GM21529 (cell line): ENCODE results near the gene ZNF57.
A peak's percentile ranks its signal among the peaks of the same experiment; 100 is the strongest.
"Not testable (repeated sequence)": the region's sequence is repeated elsewhere in the genome, so short reads cannot be mapped to it uniquely, and the experiment has no call there.

ENCODE experiments used
- ATAC-seq: cut with Tn5 transposase; IDR thresholded peaks from one replicate; pipeline ENCODE4 v1.9.1; 2021; ENCODE audit not compliant: unreplicated experiment

The ZNF57 gene

GRCh38 chr19:2950286-2951124 is 49.8 kb downstream of the ZNF57 start:
- ATAC-seq: peak; percentile 90

DNA sequence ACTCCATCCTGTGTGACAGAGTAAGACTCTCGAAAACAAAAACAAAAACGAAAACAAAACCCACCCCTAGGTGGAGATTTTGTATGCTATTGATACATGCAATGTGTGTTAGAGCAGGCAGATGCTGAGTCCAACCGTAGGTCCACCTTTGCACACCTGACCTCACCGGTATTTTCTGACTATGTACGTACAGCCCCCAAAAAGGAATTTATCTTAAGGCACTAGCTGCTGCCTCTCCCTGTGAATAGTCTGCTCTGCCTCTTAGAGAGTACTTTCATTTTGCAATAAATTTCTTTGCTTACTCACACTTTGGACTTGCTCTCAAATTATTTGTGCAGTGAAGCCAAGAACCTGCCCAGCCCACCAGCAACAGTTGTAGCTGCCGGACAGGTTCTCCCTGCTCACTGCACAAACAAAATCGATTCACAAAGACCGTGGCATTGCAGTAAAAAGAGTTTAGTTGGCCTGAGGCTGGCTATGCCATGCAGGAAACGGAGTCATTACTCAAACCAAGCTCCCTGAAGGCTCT is 52.3 kb downstream of the ZNF57 start:
- ATAC-seq: no peak

- ATAC-seq: no peak
Observed at GRCh38 chr19:2957160-2957559, 56.4 kb downstream of the ZNF57 start.

DNA sequence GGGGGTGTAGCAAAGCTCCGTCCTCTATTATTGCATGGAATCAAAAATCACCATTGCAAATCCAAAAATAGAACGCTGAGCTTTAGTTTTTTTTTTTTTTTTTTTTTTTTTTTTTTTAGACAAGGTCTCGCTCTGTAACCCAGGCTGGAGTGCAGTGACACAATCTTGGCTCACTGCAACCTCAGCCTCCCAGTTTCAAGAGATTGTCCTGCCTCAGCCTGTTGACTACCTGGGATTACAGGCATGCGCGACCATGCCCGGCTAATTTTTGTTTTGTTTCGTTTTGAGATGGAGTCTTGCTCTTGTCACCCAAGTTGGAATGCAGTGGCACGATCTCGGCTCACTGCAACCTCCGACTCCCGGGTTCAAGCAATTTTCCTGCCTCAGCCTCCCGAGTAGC is 59.4 kb downstream of the ZNF57 start:
- ATAC-seq: no peak

DNA sequence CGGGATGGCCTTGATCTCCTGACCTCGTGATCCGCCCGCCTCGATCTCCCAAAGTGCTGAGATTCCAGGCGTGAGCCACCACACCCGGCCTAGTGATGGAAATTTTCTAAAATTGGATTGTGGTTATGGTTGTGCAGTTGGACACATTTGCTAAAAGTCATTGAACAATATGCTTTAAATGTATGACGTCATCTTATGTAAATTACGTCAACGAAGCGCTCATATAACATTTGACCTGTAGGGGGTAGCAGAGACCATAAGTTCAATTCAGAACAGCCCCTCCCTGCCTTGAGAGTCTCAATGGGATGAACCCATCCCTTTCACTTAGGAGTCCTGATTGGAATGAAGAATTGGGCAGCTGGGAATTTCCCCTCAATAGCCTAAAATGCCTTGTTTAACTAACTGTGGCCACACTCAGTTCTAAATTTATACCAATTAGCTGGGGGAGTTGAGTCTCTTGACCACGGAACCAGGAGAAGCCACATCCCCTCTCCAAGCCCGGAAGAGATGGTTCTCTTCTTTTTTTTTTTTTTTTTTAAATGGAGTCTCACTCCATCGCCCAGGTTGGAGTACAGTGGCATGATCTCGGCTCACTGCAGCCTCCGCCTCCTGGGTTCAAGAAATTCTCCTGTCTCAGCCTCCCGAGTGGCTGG is 61.4 kb downstream of the ZNF57 start:
- ATAC-seq: no peak

- no peak for ATAC-seq
Observed at GRCh38 chr19:2963122-2963521, 62.4 kb downstream of the ZNF57 start.

GRCh38 chr19:2963631-2964030 is 62.9 kb downstream of the ZNF57 start:
- not testable (repeated sequence) for ATAC-seq

DNA sequence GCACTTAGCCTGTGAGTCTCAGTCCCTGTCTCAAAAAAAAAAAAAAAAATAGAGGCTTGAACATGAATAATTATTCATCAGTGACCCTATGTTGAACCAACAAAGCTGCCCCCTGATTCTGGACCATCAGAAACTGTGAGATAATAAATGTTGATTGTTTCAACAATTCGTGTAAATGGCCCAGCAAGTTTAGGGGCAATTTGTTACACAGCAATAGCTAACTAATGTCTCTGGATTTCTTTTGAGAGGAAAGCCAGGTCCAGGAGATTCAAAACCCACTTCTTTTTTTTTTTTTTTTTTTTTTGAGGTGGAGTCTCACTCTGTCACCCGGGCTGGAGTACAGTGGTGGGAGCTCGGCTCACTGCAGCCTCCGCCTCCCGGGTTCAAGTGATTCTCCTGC is 64.1 kb downstream of the ZNF57 start:
- ATAC-seq: no peak

DNA sequence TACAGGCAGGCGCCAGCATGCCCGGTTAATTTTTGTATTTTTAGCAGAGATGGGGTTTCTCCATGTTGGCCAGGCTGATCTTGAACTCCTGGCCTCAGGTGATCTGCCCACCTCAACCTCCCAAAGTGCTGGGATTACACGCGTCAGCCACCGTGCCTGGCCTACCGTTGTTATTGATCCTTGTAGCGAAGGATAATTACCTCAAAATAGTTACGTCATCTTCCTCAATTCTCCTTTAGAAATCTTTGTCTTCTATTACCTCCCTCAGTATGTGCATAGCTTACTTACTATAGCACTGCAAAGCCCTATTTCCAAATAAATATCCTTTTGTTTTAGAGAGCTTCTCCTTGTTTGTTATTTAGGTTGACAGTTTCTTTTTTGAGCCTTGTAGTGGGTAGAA is 67.2 kb downstream of the ZNF57 start:
- no peak for ATAC-seq
